PFSK-1 (cell line): ENCODE data around the gene SUPT3H.

Source experiments
- FOXP2 ChIP-seq: optimal IDR thresholded peaks from 2 replicates; pipeline ENCODE3; 2011; ENCODE audit warnings: borderline replicate concordance, control low read depth, inconsistent platforms; ENCODE audit not compliant: insufficient read depth; ENCODE audit errors: extremely low read length, extremely low read depth
- POLR2AphosphoS5 ChIP-seq: IDR thresholded peaks from 2 replicates; pipeline ENCODE4 v1.6.1; 2012; ENCODE audit warnings: low read depth, mild to moderate bottlenecking, control low read depth, low read length, moderate library complexity
- REST ChIP-seq, 2 experiments: IDR thresholded peaks; 2 replicates each; pipeline versions ENCODE4 v1.6.1 to v1.8.0; 2011 to 2012; ENCODE audit warnings: low read depth in 2 of 2, low read length in 2 of 2, control low read depth in 1 of 2, inconsistent platforms in 1 of 2, mild to moderate bottlenecking in 1 of 2, moderate library complexity in 1 of 2; ENCODE audit not compliant: insufficient read depth in 1 of 2
- TAF1 ChIP-seq: IDR thresholded peaks from 2 replicates; pipeline ENCODE4 v1.6.1; 2012; ENCODE audit warnings: low read length, control low read depth, borderline replicate concordance; ENCODE audit not compliant: insufficient read depth

DNA sequence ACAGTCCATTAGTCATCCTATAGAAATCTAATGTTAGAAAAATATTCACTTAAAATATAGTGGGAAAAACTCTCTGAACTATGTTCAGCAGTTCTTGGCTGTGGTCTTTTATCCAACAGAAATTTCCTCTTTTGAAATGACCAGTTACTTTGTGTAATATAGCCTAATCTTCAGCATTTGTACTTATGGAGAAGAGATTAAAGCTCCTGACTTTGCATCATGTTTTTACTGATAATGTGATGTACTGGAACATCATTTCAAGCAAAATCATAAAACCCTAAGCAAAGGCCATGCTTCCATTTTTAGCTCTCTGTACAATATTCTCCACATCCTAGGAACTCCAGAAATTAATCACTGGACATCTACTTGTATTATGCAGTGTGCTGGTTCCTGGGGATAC is 480.4 kb downstream of the SUPT3H start:
- TF ChIP-seq POLR2AphosphoS5 (no peak), TAF1 (no peak), FOXP2 (no peak), REST (IDR thresholded peaks at IDR 0.05; ENCODE audit: insufficient read depth in 1 of 2, low read depth in 2 of 2, low read length in 2 of 2) (no peak)
